NCI-H526 treated with DMSO at 0.1 percent for 48 hours (cell line): ENCODE measurements around the gene TCF15.

Experiments used
- DNase-seq: peaks from one replicate; lab custom pipeline; 2025; lab: John Stamatoyannopoulos, UW

The TCF15 gene

DNA sequence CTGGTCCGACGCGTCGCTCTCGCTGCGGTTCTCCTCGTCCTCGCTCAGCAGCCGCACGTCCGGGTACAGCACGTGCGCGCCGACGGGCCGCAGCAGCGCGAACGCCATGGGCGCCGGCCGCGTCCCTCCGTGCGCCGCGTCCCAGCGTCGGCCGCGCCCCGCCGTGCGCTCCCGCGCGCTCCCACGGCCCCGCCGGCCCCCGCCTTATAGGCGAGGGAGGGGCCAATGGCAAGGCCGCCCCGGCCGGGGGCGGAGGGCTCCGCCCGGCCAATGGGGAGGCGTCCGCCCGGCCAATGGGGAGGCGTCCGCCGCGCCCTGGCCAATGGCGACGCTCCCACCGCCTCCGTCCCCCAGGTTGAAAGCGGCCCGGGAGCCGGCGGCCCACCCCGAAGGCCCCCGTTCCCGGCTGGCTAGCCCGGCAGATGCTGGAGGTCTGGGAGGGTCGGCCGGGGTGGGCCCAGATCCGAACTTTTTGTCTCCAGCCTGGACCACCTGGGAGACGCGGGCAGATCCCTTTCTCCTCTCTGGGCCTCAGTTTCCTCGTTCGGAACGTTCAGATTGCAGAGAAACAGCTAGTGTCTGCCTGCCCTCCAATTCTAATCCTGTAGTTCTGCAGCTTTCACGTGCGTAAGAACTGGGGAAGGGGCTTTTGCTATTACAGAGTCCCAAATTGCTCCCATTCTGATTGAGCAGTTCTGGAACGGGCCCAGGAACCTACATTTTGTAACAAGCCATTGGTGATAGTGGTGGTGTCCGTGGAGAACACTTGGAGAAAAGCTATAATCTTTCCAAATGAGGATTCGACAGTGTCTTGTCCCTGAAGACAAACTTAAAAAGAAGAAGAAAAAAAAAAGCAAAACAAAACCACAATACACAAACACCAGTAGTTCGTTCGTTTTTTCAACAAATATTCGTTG is at the start of gene TCF15:
TCF15 (minus strand) TSS at position 180 of the 917 bp plus-strand sequence; CDS start at position 108, 72 bp downstream.
- peak; percentile 8 for DNase-seq

- DNase-seq = no peak
These were observed 48.7 kb upstream of the TCF15 start for GRCh38 chr20:658731-659291.

- no peak for DNase-seq
These were observed 48.1 kb upstream of the TCF15 start for GRCh38 chr20:658202-658601.

DNA sequence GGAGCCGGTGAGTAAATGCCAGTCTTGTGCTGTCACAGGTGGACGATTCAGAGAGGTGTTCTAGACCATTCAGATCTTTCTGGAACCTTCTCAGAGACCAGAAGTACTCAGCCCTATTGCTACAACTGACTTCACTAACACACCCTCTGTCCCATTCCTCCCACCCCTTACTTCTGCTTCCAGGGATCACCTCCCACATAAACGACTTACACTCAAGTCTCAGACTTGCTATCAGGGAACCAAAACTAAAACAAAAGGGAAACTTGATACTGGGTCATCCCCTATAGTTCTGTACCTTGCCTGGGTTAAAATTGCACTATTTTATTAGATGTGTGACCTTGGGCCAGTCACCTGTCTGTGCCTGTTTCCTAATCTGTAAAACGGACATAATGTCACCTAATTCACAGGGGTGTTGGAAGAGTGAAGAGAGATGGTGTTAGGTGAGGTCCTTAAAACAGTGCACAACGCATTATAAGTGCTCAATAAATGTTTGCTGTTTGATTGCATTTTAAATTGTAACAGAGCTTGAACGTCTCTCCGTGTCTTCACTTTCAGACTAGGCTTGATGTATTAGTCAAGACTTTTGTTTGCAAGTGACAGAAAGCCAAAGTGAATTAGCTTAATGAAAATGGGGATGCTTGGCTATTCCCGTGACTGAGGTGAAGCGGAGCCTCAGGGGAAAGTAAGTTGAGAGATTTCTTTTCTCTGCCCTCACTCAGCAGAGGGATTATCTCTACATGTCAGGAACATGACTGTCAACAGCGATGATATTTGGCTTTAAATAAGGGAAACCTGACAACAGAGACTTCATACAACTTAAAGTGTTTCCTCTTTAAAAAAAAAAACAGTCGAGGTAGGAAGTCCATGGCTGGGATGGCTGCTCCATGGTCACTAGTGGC is 45.9 kb upstream of the TCF15 start:
- DNase-seq = no peak

DNA sequence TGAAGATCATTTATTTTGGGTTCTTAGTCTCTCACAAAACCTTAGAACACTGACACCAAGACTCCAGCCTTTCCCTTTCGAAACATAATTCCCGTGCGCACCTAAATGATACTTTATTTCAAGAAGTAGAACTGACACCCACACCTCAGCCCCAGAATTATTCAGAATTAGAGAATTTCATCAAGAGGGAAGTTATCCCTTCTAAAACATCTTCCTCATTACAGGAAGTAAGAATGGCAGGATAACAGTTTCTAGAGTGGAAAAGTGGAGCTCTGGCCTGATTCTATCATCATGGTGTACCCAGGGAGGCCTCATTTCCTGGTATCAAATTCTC is 44.3 kb upstream of the TCF15 start:
- DNase-seq = no peak

GRCh38 chr20:653590-654416 is 43.7 kb upstream of the TCF15 start:
- no peak for DNase-seq

DNA sequence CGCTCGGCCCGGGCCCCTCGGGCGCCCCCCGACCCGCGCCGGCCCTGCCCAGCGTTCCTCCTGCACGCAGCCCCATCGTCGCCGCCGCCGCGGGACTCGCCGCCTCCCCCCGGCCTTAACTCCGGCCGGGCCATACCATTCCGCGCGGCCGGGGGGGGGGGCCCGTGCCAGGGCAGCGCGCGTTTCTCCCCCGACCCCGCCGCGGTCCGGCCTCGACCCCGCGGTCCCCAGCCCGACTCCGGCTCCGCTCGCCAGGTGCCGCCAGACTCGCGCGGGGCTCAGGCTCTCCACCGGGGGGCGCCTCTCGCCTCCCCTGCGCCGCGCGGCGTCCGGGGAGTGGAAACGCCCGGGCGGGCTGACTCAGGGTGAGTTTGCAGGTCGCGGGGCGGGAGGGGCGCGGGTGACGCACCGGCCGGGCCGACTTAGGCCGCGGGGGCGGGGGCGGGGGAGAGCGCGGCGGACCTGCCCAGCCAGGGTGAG is 43.0 kb upstream of the TCF15 start, which contains the start of gene SRXN1:
SRXN1 (minus strand) TSS at position 91 of the 480 bp plus-strand sequence; CDS start at position 76, 15 bp downstream.
- peak; percentile 64 for DNase-seq

- DNase-seq = no peak
These were observed 42.6 kb upstream of the TCF15 start for GRCh38 chr20:652615-653109.

GRCh38 chr20:651713-652614 is 41.9 kb upstream of the TCF15 start:
- DNase-seq = no peak

DNA sequence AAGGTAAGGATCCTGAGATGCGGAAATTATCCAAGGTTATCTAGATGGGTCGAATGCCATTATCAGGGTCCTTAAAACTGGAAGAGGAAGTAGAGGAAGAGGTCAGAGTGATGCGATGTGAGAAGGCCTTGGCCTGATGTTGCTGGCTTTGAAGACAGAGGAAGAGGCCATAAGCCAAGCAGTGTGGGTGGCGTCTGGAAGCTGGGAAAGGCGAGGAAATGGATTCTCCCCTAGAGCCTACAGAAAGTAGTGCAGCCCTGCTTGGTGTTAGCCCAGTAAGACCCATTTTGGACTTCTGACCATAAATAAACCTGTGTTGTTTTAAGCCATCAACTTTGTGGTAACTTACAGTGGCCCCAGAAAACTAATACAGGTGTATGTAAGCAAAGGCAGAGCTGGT is 40.8 kb upstream of the TCF15 start:
- DNase-seq = no peak

DNA sequence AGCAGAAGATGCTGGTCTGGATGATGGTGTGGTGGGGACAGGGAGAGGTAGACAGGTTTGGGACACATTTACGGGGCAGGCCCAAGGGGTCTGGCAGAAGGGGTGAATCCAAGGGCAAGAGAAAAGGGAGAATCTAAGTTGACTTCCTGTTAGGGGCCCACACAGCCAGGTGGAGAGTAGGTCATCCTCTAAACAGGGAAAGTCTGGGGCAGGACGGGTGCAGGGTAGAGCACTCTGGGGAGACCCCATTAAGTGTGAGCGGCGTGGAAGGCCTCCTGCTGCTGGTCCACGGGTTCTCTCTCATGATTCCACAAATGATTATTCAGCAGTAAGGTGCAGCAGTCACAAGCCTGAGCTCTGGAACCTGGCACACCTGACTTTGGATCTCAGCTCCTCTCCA is 40.2 kb upstream of the TCF15 start:
- no peak for DNase-seq

DNA sequence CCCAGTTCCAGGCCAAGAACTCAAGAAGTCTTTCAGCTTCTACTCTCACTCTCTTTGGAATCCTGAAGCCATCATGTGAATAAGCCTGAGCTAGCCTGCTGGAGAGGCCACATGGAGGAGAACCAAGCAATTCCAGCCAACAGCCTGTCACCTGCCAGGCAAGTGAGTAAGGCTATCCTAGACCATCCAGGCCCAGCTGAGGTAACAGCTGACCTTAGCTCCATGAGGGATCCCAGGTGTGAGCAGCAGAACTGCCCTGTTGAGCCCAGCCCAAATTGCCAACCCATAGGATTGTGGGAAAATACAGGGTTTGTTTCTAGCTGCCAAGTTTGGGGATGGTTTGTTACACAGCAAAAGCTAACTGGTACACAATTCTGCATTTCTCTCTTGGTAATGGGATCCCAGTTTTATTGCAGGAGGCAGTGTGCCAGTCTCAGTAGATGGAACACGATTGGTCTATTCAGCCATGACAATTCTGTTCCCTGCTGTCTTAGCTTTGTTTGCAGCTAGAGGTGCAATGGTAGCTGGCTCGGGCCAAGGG is 37.4 kb upstream of the TCF15 start:
- no peak for DNase-seq

GRCh38 chr20:646868-647233 is 36.7 kb upstream of the TCF15 start:
- DNase-seq = no peak

GRCh38 chr20:646107-646867 is 36.2 kb upstream of the TCF15 start:
- DNase-seq = no peak

DNA sequence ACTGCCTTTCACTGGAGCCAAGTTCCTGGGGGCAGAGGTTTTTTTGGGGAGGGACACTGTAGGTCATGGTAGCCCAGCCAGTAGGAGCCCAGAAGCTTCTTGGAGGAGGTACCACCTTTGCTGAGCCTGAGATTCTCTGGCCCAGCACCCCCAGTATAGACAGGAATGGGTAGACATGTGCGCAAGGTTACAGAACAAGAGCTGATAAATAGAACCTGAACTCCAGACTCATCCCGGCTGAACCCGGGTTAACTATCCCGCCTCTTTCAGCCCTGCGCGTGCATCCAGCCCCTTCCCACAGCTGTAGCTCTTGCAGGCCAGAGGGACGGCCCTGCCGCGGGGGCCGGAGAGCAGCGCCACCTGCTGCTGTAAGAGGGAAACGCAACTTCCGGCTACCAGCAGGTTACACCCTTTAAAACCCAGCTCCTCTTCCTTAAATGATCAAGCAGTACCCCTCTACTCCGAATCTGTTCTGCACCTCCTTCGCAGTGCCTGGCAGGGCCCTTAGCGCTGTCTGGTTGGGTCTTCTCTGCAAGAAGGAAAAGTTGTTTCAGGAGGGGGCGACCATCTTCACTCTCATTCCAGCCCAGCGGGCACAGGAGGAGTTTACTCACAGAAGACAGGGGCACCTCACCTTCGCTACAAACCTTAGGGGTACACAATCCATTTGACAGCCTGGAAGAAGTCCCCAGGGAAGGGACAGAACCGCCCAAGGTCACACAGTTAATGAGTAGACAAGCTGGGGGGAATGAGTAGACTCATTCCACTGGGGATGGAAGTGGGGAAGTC is 35.4 kb upstream of the TCF15 start:
- peak; percentile 72 for DNase-seq

- DNase-seq = no peak
These were observed 34.7 kb upstream of the TCF15 start for GRCh38 chr20:644692-645317.

DNA sequence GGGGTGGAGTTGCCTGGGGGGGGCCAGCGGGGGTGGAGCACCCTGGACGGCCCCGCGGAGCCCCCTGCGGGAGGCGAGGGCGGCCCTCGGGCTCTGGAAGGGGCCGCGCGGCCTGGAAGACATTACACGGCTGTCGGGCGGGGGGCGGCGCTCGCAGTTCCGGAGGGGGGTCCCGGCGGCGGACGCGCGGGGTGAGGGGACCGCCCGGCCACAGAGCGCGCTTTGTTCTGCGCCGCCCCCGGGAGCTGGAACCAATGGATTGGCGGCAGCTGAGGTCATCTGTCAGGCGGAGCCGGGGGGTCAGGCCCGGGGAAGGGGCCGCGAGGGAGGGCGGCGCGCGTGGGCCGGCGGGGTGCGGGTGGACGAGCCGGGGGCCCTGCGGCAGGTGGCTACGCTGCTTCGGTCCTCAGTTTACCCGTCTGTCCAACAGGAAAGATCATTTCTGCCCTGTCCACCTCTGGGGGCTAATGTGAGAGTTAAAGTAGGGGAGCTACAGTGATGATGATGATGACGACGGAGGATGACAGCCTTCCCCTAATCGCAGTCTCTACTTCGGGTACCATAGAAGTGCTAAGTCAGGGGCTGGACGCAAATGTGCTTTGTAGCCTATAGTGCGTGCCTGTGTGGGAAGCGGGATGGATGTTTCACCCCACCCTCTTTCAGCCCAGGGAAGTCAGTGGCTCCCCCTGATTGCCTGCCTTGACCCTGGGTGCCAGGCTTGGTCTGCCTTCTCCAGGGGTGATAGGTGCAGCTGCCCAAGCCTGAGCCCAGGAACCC is 32.5 kb upstream of the TCF15 start:
- no peak for DNase-seq
